Pancreas (tissue), 10 donors: ENCODE results near the gene UBE3B. TPM values are rescaled to one million over a fixed set of nuclear protein-coding genes. Genes with fewer than 3 reads are reported as not detected.

Experiments used
- ATAC-seq, 4 donors: fragments of 200-7000 bp; cut with Tn5 transposase; one replicate each; pipeline versions ENCODE4 v1.8.0 to v1.9.1; 2020; ENCODE audit warnings: mild to moderate bottlenecking in 4 of 4, moderate library complexity in 4 of 4
- DNase-seq, 6 donors: peaks; one replicate each; pipeline ENCODE4 v3.0.0-alpha.2; 2020
- FAIRE-seq: peaks from 2 replicates; lab custom pipeline; 2012; peaks lifted over from hg19 to GRCh38; lab: Jason Lieb, UNC
- H3K27ac ChIP-seq, 4 donors: fragments of 200-600 bp; sonication (generic); 1 replicate in 3 of 4; 2 replicates in 1 of 4; pipeline versions ENCODE4 v1.5.0 to v1.8.0; 2020
- H3K27me3 ChIP-seq, 4 donors: fragments of 200-600 bp; one replicate each; pipeline ENCODE4 v1.8.0; 2021
- H3K36me3 ChIP-seq, 3 donors: fragments of 200-600 bp; sonication (generic) in 1 of 3; one replicate each; pipeline versions ENCODE4 v1.5.0 to v1.8.0; 2020 to 2021
- H3K4me1 ChIP-seq, 3 donors: fragments of 200-600 bp; one replicate each; pipeline ENCODE4 v1.8.0; 2021
- H3K4me3 ChIP-seq, 4 donors: fragments of 200-600 bp; sonication (generic) in 2 of 4; one replicate each; pipeline versions ENCODE4 v1.5.0 to v1.8.0; 2020 to 2021
- H3K9me3 ChIP-seq, 4 donors: fragments of 200-600 bp; one replicate each; pipeline ENCODE4 v1.8.0; 2021
- CTCF ChIP-seq, 4 donors: fragments of 200-600 bp; sonication (generic) in 3 of 4; IDR thresholded peaks; one replicate each; pipeline versions ENCODE4 v1.5.0 to v1.8.0; 2021; ENCODE audit warnings: antibody characterized with exemption in 4 of 4
- WGBS, 2 donors: extraction: QIAGEN DNeasy Blood & Tissue Kit; methylation state at CpG; one replicate each; pipeline ENCODE4 v1.1.7; 2013; 5-methylcytosine and 5-hydroxymethylcytosine counted together
- intact Hi-C, 3 donors: fragments of 100-400 bp; cut with DNase I; formaldehyde crosslinking; loops; one replicate each; pipeline versions ENCODE4 v1.11.1 to v1.14.2; 2022
- polyA plus RNA-seq, 2 donors: library from polyadenylated mRNA; stranded (reverse); fragments of 200-250 nt; gene quantifications; one replicate each; pipeline ENCODE4 v1.2.3, GENCODE V29; 2013
- total RNA-seq, 6 donors: library from RNA; stranded (reverse); fragmentation: NEBNext Ultra II Directional in 4 of 6; extraction: Animal tissue kit (Norgen Biotek cat#: 25700) in 4 of 6; gene quantifications; one replicate each; pipeline versions ENCODE4 v1.2.1 to v1.2.4, GENCODE V29; 2021 to 2023
- donor health status: healthy with polysubstance abuse.
- donor health status: DM: no; HTN: no; CAD: no; lungs with moderate emphysema.
- donor health status: DM: no; HTN: no; CAD: no.
- donor health status: control.
- donor health status: control.
- donor health status: Bipolar disorder and iron deficiency.
- donor health status: DM: yes; HTN: yes; CAD: no.
- donor health status: DM: no; HTN: no; CAD: no.
- donor health status: DM: no; HTN: no; CAD: no.
- donor health status: DM: yes; HTN: yes; CAD: no.

The UBE3B gene
- total and polyA plus RNA-seq, 8 donors: 9.8 to 25.6 (median 13.8) TPM

- H3K9me3 ChIP-seq: no peaks in the 10 kb centered on the region
- no peak overlapping the region for H3K4me3 ChIP-seq
- TF ChIP-seq CTCF (IDR thresholded peaks at IDR 0.05): no peak
- intact Hi-C loops: no loop called here
- DNase-seq (no peak), ATAC-seq (no peak), FAIRE-seq (no peak)
- no peaks in the 10 kb centered on the region for H3K27me3 ChIP-seq
- no peak overlapping the region for H3K27ac ChIP-seq
- H3K36me3 ChIP-seq: peaks cover 20 to 94% (median 30%) of the 10 kb centered on the region in 3 donors
- WGBS, 2 donors: 54 to 70% methylated on average over 3 of the region's 3 CpGs
- H3K4me1 ChIP-seq: no peaks in the 10 kb centered on the region
These were observed 26.2 kb downstream of the UBE3B start for GRCh38 chr12:109503611-109504010.

- Histone ChIP-seq H3K4me1 (no peaks in the 10 kb centered on the region), H3K27me3 (no peaks in the 10 kb centered on the region), H3K36me3 (peaks cover 20 to 95% (median 30%) of the 10 kb centered on the region in 3 donors), H3K9me3 (no peaks in the 10 kb centered on the region), H3K4me3 (no peak overlapping the region), H3K27ac (no peak overlapping the region)
- no peak for DNase-seq
- TF ChIP-seq CTCF (IDR thresholded peaks at IDR 0.05): no peak
- no peak for FAIRE-seq
- intact Hi-C loops: no loop called here
- 53 to 54% methylated on average over 1 of the region's 1 CpG for WGBS, 2 donors
- ATAC-seq: no peak
These were observed 26.6 kb downstream of the UBE3B start for GRCh38 chr12:109504068-109504467.

- Histone ChIP-seq H3K4me3 (no peak overlapping the region), H3K9me3 (no peaks in the 10 kb centered on the region), H3K36me3 (peaks cover 6 to 82% (median 26%) of the 10 kb centered on the region in 3 donors), H3K4me1 (no peaks in the 10 kb centered on the region), H3K27me3 (no peaks in the 10 kb centered on the region), H3K27ac (no peak overlapping the region)
- FAIRE-seq (no peak), DNase-seq (no peak), ATAC-seq (no peak)
- intact Hi-C loops: loop anchor here in 1 of 3 donors (10.0 kb wide), 1 partner anchor 275 kb away; no protein-coding TSS in a partner anchor
- no peak for TF ChIP-seq CTCF (IDR thresholded peaks at IDR 0.05)
- WGBS, 2 donors: 86 to 89% methylated on average over 15 of the region's 15 CpGs
These were observed 32.8 kb downstream of the UBE3B start for GRCh38 chr12:109510196-109510595.

- no peak overlapping the region for H3K27ac ChIP-seq
- intact Hi-C loops: loop anchor here in 1 of 3 donors (10.0 kb wide), 1 partner anchor 272 kb away; no protein-coding TSS in a partner anchor
- H3K4me3 ChIP-seq: no peak overlapping the region
These were observed 35.2 kb downstream of the UBE3B start for GRCh38 chr12:109512608-109513007.

More at GRCh38 chr12:109512608-109513007, 35.2 kb downstream of the UBE3B start:
- H3K9me3 ChIP-seq: no peaks in the 10 kb centered on the region
- H3K4me1 ChIP-seq: no peaks in the 10 kb centered on the region
- no peaks in the 10 kb centered on the region for H3K27me3 ChIP-seq
- no peak for DNase-seq
- TF ChIP-seq CTCF (IDR thresholded peaks at IDR 0.05): no peak
- no peak for ATAC-seq
- H3K36me3 ChIP-seq: peaks cover 0 to 75% (median 21%) of the 10 kb centered on the region in 3 donors
- WGBS, 2 donors: 84 to 87% methylated on average over 1 of the region's 1 CpG
- no peak for FAIRE-seq
